Measurements from ENCODE around the gene CDK14.

CDK14 gene

DNA sequence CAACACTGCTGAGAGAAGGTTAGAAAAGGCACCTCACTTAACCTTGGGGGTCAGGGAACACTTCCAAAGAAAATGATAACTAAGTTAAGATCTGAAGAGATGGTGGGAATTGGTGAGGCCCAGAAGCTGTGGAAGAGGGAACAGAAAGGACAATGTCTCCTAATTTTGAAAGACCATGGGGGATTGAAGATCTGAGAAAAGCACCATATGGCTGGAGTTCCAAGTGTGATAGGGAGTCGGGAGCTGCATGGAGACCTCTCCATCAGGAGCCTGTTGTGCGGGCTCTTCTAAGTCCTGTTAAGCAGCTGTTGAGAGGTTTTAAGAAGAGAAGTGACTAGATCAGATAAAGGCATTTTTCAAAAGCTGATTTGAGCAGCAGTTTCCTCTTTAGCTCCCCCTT is 254.3 kb downstream of the CDK14 start:
- no peak for TF ChIP-seq NFIC (IDR thresholded peaks at IDR 0.05)
- TF ChIP-seq EGR1 (IDR thresholded peaks at IDR 0.05) = no peak

DNA sequence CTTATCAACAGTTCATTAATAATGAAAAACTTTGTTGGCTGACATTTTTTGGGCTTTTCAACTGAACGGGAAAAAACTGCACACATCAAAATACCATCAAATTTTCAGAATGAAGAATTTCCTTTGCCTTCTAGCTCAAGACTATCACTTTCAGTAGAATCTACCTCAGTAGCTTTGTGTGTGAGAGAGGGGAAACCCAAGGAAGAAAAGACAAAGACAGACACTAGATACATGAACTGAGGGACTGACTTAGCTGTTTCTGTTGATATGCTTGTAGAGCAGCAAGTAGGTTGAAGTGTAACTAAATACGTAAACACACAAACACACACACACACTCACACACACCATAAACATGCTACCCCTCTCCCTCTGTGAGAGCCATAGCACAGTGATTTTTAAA is 257.1 kb downstream of the CDK14 start:
- TF ChIP-seq NFIC (IDR thresholded peaks at IDR 0.05) (no peak), TCF12 (IDR thresholded peaks at IDR 0.05; ENCODE audit: low read depth) (no peak), EP300 (IDR thresholded peaks at IDR 0.05; ENCODE audit: borderline replicate concordance) (no peak), CEBPB (IDR thresholded peaks at IDR 0.05) (no peak), YY1 (IDR thresholded peaks at IDR 0.05; ENCODE audit: low read depth) (no peak), RAD21 (IDR thresholded peaks at IDR 0.05; ENCODE audit: low read depth) (no peak), EGR1 (IDR thresholded peaks at IDR 0.05) (no peak), TAF1 (IDR thresholded peaks at IDR 0.05; ENCODE audit: low read depth) (no peak), ZBTB7A (IDR thresholded peaks at IDR 0.05; ENCODE audit: low read depth) (no peak), TEAD4 (IDR thresholded peaks at IDR 0.05) (no peak), FOXM1 (IDR thresholded peaks at IDR 0.05; ENCODE audit: borderline replicate concordance, low read depth) (no peak), CREB1 (IDR thresholded peaks at IDR 0.05; ENCODE audit: low read depth) (no peak)
- TF ChIP-seq, protein P1, sequence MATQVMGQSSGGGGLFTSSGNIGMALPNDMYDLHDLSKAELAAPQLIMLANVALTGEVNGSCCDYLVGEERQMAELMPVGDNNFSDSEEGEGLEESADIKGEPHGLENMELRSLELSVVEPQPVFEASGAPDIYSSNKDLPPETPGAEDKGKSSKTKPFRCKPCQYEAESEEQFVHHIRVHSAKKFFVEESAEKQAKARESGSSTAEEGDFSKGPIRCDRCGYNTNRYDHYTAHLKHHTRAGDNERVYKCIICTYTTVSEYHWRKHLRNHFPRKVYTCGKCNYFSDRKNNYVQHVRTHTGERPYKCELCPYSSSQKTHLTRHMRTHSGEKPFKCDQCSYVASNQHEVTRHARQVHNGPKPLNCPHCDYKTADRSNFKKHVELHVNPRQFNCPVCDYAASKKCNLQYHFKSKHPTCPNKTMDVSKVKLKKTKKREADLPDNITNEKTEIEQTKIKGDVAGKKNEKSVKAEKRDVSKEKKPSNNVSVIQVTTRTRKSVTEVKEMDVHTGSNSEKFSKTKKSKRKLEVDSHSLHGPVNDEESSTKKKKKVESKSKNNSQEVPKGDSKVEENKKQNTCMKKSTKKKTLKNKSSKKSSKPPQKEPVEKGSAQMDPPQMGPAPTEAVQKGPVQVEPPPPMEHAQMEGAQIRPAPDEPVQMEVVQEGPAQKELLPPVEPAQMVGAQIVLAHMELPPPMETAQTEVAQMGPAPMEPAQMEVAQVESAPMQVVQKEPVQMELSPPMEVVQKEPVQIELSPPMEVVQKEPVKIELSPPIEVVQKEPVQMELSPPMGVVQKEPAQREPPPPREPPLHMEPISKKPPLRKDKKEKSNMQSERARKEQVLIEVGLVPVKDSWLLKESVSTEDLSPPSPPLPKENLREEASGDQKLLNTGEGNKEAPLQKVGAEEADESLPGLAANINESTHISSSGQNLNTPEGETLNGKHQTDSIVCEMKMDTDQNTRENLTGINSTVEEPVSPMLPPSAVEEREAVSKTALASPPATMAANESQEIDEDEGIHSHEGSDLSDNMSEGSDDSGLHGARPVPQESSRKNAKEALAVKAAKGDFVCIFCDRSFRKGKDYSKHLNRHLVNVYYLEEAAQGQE (IDR thresholded peaks at IDR 0.05; ENCODE audit: low read depth) = no peak
- TF ChIP-seq, protein P2, sequence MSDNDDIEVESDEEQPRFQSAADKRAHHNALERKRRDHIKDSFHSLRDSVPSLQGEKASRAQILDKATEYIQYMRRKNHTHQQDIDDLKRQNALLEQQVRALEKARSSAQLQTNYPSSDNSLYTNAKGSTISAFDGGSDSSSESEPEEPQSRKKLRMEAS (IDR thresholded peaks at IDR 0.05) = no peak
- TF ChIP-seq, protein P3, sequence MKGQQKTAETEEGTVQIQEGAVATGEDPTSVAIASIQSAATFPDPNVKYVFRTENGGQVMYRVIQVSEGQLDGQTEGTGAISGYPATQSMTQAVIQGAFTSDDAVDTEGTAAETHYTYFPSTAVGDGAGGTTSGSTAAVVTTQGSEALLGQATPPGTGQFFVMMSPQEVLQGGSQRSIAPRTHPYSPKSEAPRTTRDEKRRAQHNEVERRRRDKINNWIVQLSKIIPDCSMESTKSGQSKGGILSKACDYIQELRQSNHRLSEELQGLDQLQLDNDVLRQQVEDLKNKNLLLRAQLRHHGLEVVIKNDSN (IDR thresholded peaks at IDR 0.05) = no peak

DNA sequence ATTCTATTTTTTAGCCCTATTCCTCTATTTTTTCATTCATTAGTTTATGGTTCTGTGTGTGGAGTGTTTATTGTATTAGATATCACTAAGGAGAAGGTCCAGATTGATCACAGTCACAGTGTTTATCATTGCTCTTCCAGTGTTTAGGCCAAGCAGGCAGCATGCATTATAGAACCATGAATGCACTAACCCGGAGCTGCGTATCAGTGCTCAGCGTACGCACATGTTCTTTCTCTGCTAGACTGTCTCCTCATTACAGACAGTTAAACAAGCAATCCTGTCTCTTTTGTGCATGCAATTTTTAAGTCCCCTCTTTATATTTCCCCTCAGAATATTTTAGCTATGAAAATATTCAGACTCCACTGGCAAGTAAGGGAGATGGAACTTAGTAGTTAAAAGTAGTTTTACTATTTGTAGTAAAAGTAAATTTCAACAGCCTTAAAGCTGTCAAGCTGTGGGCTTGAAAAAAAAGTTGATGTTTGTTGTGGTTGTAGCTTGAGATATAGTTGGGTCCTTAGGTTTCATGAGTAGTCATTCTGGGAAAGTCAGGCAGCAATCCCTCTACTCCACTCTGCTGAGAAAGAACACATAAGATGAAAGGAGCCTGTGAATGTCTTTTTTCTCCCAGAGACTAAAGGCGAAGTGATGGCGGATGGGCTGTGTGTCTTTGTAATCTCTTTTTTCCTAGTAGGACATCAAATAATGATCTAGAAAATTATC is 260.4 kb downstream of the CDK14 start:
- TF ChIP-seq TCF12 (IDR thresholded peaks at IDR 0.05; ENCODE audit: low read depth) (no peak), RAD21 (IDR thresholded peaks at IDR 0.05; ENCODE audit: low read depth) (no peak), TEAD4 (IDR thresholded peaks at IDR 0.05) (no peak), FOXM1 (IDR thresholded peaks at IDR 0.05; ENCODE audit: borderline replicate concordance, low read depth) (no peak), EP300 (IDR thresholded peaks at IDR 0.05; ENCODE audit: borderline replicate concordance) (no peak), YY1 (IDR thresholded peaks at IDR 0.05; ENCODE audit: low read depth) (no peak), CREB1 (IDR thresholded peaks at IDR 0.05; ENCODE audit: low read depth) (no peak), ZBTB7A (IDR thresholded peaks at IDR 0.05; ENCODE audit: low read depth) (no peak), EGR1 (IDR thresholded peaks at IDR 0.05) (no peak), NFIC (IDR thresholded peaks at IDR 0.05) (no peak), CEBPB (IDR thresholded peaks at IDR 0.05) (no peak), TAF1 (IDR thresholded peaks at IDR 0.05; ENCODE audit: low read depth) (no peak)
- TF ChIP-seq, protein P2 (IDR thresholded peaks at IDR 0.05) = no peak
- TF ChIP-seq, protein P1 (IDR thresholded peaks at IDR 0.05; ENCODE audit: low read depth) = no peak
- TF ChIP-seq, protein P3 (IDR thresholded peaks at IDR 0.05) = no peak

DNA sequence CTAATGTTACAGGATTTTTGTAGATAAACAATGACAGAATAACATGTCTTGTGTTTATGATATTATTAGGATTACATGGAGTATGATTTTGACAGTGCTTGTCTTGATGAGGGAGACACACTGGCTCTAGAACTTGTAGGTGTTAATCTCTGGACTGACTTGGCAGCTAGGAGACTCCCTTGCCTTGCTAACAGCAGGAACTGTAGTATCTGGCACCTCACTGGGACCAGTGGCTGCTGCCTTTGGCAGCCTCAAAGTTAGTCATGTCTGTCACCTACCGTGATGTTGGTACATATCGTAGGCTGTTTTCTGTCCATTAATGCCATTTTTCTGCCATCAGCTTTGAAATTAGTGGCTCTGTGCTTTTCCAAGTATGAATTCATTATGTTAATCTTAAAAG is 261.5 kb downstream of the CDK14 start:
- TF ChIP-seq, protein P2 (IDR thresholded peaks at IDR 0.05) = no peak
- no peak for TF ChIP-seq TEAD4 (IDR thresholded peaks at IDR 0.05)
- no peak for TF ChIP-seq EGR1 (IDR thresholded peaks at IDR 0.05)
- no peak for TF ChIP-seq YY1 (IDR thresholded peaks at IDR 0.05; ENCODE audit: low read depth)
- no peak for TF ChIP-seq TCF12 (IDR thresholded peaks at IDR 0.05; ENCODE audit: low read depth)
- TF ChIP-seq EP300 (IDR thresholded peaks at IDR 0.05; ENCODE audit: borderline replicate concordance) = no peak
- TF ChIP-seq ZBTB7A (IDR thresholded peaks at IDR 0.05; ENCODE audit: low read depth) = no peak
- TF ChIP-seq FOXM1 (IDR thresholded peaks at IDR 0.05; ENCODE audit: borderline replicate concordance, low read depth) = no peak
- TF ChIP-seq, protein P1 (IDR thresholded peaks at IDR 0.05; ENCODE audit: low read depth) = no peak
- TF ChIP-seq CREB1 (IDR thresholded peaks at IDR 0.05; ENCODE audit: low read depth) = no peak
- TF ChIP-seq RAD21 (IDR thresholded peaks at IDR 0.05; ENCODE audit: low read depth) = no peak
- TF ChIP-seq NFIC (IDR thresholded peaks at IDR 0.05) = no peak
